ENCODE data around the gene DCPS. TPM values are rescaled to one million over a fixed set of nuclear protein-coding genes. Genes with fewer than 3 reads are reported as not detected.
"Not testable (repeated sequence)": the region's sequence is repeated elsewhere in the genome, so short reads cannot be mapped to it uniquely, and the experiment has no call there.

Gene DCPS, protein sequence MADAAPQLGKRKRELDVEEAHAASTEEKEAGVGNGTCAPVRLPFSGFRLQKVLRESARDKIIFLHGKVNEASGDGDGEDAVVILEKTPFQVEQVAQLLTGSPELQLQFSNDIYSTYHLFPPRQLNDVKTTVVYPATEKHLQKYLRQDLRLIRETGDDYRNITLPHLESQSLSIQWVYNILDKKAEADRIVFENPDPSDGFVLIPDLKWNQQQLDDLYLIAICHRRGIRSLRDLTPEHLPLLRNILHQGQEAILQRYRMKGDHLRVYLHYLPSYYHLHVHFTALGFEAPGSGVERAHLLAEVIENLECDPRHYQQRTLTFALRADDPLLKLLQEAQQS
- total RNA-seq, result 38.8 and 43.9 TPM in 2 replicates

GRCh38 chr11:126303623-126304456 is at the start of gene DCPS:
DCPS (plus strand) TSS chr11:126304060; CDS start chr11:126304081, 21 bp downstream.
- intact Hi-C loops (cut with micrococcal nuclease), result loop anchor here (1.0 kb wide), 3 partner anchors 21 to 51 kb away; partner anchors contain the start of genes FOXRED1, ST3GAL4 and TIRAP

- intact Hi-C loops (cut with micrococcal nuclease), result no loop called here
Observed at GRCh38 chr11:126254819-126255218, 49.0 kb upstream of the DCPS start.

GRCh38 chr11:126255507-126255906 is 48.4 kb upstream of the DCPS start:
- intact Hi-C loops (cut with micrococcal nuclease), result not testable (repeated sequence)

GRCh38 chr11:126256216-126256615 is 47.6 kb upstream of the DCPS start:
- intact Hi-C loops (cut with micrococcal nuclease), result no loop called here

GRCh38 chr11:126257144-126257543 is 46.7 kb upstream of the DCPS start:
- intact Hi-C loops (cut with micrococcal nuclease), result no loop called here

GRCh38 chr11:126257764-126258163 is 46.1 kb upstream of the DCPS start:
- intact Hi-C loops (cut with micrococcal nuclease), result no loop called here

GRCh38 chr11:126262216-126262615 is 41.6 kb upstream of the DCPS start:
- intact Hi-C loops (cut with micrococcal nuclease), result no loop called here

DNA sequence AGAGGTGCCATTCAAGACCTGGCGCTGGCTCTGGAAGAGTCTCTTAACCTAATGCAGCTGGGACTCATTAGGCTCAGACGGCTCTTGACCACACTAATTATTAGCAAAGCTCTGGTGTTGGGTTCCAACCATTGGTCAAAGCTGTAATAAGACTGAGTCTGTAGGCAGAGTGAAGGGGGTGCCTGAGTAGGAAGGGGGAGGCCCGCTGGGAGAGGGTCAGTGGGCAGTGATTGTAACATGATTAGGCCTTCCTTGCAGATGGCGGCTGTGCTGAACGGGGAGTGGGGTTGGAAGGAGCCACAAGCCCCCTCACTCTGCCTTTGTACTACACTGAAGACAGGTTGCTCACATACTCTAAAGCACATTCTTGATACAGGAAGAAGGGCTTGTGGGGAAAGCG is 40.4 kb upstream of the DCPS start:
- intact Hi-C loops (cut with micrococcal nuclease), result no loop called here

- intact Hi-C loops (cut with micrococcal nuclease), result loop anchor here (5.0 kb wide), 1 partner anchor 639 kb away; the partner anchor contains the start of gene CHEK1
Observed at GRCh38 chr11:126265811-126266210, 38.0 kb upstream of the DCPS start.

DNA sequence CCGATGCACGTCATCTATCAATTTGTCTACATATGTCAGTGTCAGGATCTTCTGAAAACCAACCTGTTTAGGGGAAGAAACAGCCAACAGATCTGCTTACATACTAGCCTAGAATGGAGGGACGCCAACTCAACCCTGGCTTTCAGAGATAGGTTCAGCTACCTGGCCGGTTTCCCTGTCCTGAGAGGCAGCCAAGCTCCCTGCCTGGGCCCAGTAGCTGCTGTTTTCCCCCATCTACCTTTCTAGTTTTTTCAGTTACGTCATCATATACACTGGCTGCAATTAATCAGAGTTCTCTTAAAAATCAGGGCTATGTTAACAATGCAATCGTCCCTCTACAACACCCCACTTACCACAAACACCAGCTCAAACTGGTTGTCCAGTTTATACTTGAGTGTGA is 36.2 kb upstream of the DCPS start:
- intact Hi-C loops (cut with micrococcal nuclease), result loop anchor here (1.0 to 5.0 kb wide), 3 partner anchors 88 to 640 kb away; partner anchors contain the start of genes CHEK1 and ST3GAL4

GRCh38 chr11:126268361-126268707 is 35.5 kb upstream of the DCPS start:
- intact Hi-C loops (cut with micrococcal nuclease), result loop anchor here (1.0 to 5.0 kb wide), 3 partner anchors 87 to 641 kb away; partner anchors contain the start of genes CHEK1 and ST3GAL4

- intact Hi-C loops (cut with micrococcal nuclease), result loop anchor here (1.0 to 5.0 kb wide), 8 partner anchors 14 to 677 kb away; partner anchors contain the start of genes CHEK1, DCPS, FAM118B and HYLS1
Observed at GRCh38 chr11:126268708-126269579, 34.9 kb upstream of the DCPS start, which contains the start of the genes FOXRED1 and SRPRA. FOXRED1 (plus strand) TSS chr11:126269154; CDS start chr11:126269207, 53 bp downstream. SRPRA (minus strand) TSS chr11:126268895; CDS start chr11:126268804, 91 bp downstream.

DNA sequence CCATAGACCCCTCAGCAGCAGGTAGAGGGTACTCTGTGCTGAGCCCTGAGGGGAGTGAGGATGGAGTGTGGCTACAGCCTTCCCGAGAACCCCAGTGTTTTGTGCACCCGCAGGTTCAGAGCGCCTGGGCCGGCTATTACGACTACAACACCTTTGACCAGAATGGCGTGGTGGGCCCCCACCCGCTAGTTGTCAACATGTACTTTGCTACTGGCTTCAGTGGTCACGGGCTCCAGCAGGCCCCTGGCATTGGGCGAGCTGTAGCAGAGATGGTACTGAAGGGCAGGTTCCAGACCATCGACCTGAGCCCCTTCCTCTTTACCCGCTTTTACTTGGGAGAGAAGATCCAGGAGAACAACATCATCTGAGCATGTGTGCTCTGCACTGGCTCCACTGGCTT is 26.5 kb upstream of the DCPS start:
- intact Hi-C loops (cut with micrococcal nuclease), result no loop called here

DNA sequence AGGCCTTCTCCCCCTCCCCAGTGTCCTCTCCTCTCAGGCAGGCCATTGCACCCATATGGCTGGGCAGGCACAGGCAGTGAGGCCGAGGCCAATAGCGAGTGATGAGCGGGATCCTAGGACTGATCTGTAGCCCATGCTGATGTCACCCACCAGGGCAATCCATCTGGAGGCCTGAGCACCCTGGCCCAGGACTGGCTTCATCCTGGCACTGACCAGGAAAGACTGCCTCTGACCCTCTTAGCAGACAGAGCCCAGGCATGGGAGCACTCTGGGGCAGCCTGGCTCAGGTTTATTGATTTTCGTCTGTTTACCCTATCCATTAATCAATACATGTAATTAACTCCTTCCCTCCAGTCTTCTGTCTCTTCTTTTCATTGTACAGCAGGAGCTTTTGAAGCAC is 26.1 kb upstream of the DCPS start:
- intact Hi-C loops (cut with micrococcal nuclease), result no loop called here

DNA sequence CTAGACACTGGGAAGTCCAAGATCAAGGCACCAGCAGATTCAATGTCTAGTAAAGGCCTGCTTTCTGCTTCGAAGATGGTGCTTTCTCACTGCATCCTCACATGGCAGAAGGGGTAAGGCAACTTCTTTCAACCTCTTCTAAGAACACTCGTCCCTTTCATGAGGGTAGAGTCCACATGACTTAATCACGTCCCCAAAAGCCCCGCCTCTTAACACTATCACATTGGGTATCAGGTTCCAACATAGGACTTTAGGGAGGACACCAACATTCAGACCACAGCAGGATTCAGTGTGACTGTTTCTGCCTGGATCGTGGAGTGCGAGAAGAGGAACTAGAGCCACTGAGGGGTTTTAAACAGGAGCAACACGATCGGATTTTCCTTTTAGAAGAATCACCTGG is 24.7 kb upstream of the DCPS start:
- intact Hi-C loops (cut with micrococcal nuclease), result no loop called here

- intact Hi-C loops (cut with micrococcal nuclease), result no loop called here
Observed at GRCh38 chr11:126280595-126280994, 23.3 kb upstream of the DCPS start.

DNA sequence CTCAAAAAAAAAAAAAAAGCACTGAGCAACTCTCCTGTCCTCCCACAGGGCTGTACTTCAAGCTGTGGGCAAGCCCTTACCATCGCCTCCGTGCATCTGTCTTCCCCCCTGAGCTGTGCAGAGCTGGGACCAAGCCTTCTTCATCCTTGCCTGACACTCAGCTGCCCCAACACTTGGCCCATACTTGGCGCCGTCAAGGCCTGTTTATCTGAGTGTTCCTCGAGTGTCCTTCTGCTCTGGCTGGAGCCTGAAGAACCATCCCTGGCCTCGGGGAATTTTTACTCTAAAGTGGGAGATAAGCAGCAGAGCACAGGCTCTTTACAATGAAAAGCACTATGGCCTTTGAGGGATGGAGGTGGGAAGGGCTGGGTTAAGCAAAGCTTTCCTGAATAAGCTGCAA is 22.6 kb upstream of the DCPS start:
- intact Hi-C loops (cut with micrococcal nuclease), result no loop called here

DNA sequence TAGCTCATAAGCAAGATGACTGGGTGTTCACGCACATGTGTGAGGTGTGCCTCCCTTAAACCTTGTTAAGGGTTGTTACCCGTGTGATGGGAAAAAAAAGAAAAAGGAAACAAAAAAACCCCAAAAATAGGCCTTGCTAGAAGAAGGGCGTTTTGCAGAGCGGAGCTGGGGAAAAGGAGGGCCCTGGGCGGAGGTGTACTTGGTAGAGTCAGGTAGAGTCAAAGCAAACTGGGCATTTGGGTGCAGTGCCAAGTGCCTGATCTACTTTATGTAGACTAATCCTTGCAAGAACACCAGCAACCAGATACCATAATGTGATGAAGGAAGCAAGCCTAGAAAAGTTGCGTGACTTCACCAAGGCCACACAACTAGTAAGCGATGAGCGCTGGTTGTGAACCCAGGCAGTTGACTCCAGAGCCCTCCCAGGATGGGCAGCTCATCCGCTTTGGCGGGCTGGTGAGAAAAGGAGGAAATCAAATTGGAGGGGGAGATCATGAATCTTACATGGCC is 22.1 kb upstream of the DCPS start:
- intact Hi-C loops (cut with micrococcal nuclease), result loop anchor here (1.0 kb wide), 1 partner anchor 70 kb away; the partner anchor contains the start of genes FAM118B and RPUSD4

- intact Hi-C loops (cut with micrococcal nuclease), result loop anchor here (1.0 kb wide), 1 partner anchor 71 kb away; the partner anchor contains the start of genes FAM118B and RPUSD4
Observed at GRCh38 chr11:126282361-126282735, 21.5 kb upstream of the DCPS start.

All from T-helper 2 cell treated with Interferon-gamma antibody and Interleukin-4, amounts not matched to agents 100 ng/mL and 5 ng/mL, for 36 hours (primary cell).